Chondrocyte (in vitro differentiated cells): ENCODE data around the gene GABRG3. TPM values are rescaled to one million over a fixed set of nuclear protein-coding genes. Genes with fewer than 3 reads are reported as not detected.

Experiments
- DNase-seq: peaks from one replicate; pipeline ENCODE4 v3.0.0; 2021; ENCODE audit warnings: mixed read lengths, low spot score
- H3K27ac Mint-ChIP-seq: one replicate; pipeline ENCODE4 v1.8.0; 2021; ENCODE audit warnings: mild to moderate bottlenecking, moderate library complexity, mixed read lengths; ENCODE audit not compliant: unreplicated experiment
- H3K27me3 Mint-ChIP-seq: 2 replicates; pipeline ENCODE4 v1.8.0; 2021; ENCODE audit warnings: low read depth, mixed read lengths
- H3K36me3 Mint-ChIP-seq: 2 replicates; pipeline ENCODE4 v1.8.0; 2021; ENCODE audit warnings: low read depth, mixed read lengths
- H3K4me1 Mint-ChIP-seq: 2 replicates; pipeline ENCODE4 v1.8.0; 2021; ENCODE audit warnings: low read depth, mild to moderate bottlenecking, mixed read lengths
- H3K4me3 Mint-ChIP-seq: one replicate; pipeline ENCODE4 v1.8.0; 2021; ENCODE audit warnings: mild to moderate bottlenecking, moderate library complexity, mixed read lengths; ENCODE audit not compliant: unreplicated experiment
- H3K9me3 Mint-ChIP-seq: 2 replicates; pipeline ENCODE4 v1.8.0; 2021; ENCODE audit warnings: low read depth, mixed read lengths
- total RNA-seq: library from RNA; stranded (reverse); gene quantifications from 3 replicates; pipeline ENCODE4 v1.2.1, GENCODE V29; 2021
- TF ChIP-seq, protein P1 (sequence below): fragments of 200-600 bp; sonication (generic); IDR thresholded peaks from 2 replicates; pipeline ENCODE4 v1.5.0; 2021; ENCODE audit warnings: antibody characterized with exemption, mild to moderate bottlenecking, moderate library complexity

Gene GABRG3
- total RNA-seq, 1 donor from 2014 or later = not detected

DNA sequence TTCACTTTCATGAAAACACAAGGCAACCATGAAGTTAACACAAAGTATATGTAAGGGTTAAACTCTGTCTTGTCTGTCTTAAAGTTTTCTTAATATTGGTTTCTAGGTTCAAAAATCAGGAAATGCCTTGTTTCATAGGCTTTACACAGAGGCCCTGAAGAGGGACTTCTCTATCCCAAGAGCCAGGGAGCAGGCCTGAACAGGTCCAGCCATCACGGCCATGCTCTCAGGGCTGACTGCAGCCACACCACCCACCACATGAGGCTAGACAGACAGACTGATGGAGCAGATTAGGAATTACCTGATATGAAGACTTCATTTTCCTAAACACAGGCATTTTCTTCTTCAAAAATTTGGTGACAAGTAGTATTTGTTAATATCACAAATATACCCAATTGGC, 502.9 kb downstream of the GABRG3 start:
- no peaks in the 10 kb centered on the region for H3K9me3 Mint-ChIP-seq
- no peak overlapping the region for H3K27ac Mint-ChIP-seq
- DNase-seq = no peak
- no peak overlapping the region for H3K4me3 Mint-ChIP-seq
- H3K36me3 Mint-ChIP-seq = no peaks in the 10 kb centered on the region
- H3K27me3 Mint-ChIP-seq = no peaks in the 10 kb centered on the region
- TF ChIP-seq, protein P1, sequence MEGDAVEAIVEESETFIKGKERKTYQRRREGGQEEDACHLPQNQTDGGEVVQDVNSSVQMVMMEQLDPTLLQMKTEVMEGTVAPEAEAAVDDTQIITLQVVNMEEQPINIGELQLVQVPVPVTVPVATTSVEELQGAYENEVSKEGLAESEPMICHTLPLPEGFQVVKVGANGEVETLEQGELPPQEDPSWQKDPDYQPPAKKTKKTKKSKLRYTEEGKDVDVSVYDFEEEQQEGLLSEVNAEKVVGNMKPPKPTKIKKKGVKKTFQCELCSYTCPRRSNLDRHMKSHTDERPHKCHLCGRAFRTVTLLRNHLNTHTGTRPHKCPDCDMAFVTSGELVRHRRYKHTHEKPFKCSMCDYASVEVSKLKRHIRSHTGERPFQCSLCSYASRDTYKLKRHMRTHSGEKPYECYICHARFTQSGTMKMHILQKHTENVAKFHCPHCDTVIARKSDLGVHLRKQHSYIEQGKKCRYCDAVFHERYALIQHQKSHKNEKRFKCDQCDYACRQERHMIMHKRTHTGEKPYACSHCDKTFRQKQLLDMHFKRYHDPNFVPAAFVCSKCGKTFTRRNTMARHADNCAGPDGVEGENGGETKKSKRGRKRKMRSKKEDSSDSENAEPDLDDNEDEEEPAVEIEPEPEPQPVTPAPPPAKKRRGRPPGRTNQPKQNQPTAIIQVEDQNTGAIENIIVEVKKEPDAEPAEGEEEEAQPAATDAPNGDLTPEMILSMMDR = no peak
- no peaks in the 10 kb centered on the region for H3K4me1 Mint-ChIP-seq

- Mint-ChIP-seq H3K4me1 (no peaks in the 10 kb centered on the region), H3K36me3 (no peaks in the 10 kb centered on the region), H3K27ac (no peak overlapping the region), H3K4me3 (no peak overlapping the region), H3K27me3 (no peaks in the 10 kb centered on the region), H3K9me3 (no peaks in the 10 kb centered on the region)
- DNase-seq = no peak
- TF ChIP-seq, protein P1 = no peak
These were observed 504.4 kb downstream of the GABRG3 start for GRCh38 chr15:27475395-27475794.

DNA sequence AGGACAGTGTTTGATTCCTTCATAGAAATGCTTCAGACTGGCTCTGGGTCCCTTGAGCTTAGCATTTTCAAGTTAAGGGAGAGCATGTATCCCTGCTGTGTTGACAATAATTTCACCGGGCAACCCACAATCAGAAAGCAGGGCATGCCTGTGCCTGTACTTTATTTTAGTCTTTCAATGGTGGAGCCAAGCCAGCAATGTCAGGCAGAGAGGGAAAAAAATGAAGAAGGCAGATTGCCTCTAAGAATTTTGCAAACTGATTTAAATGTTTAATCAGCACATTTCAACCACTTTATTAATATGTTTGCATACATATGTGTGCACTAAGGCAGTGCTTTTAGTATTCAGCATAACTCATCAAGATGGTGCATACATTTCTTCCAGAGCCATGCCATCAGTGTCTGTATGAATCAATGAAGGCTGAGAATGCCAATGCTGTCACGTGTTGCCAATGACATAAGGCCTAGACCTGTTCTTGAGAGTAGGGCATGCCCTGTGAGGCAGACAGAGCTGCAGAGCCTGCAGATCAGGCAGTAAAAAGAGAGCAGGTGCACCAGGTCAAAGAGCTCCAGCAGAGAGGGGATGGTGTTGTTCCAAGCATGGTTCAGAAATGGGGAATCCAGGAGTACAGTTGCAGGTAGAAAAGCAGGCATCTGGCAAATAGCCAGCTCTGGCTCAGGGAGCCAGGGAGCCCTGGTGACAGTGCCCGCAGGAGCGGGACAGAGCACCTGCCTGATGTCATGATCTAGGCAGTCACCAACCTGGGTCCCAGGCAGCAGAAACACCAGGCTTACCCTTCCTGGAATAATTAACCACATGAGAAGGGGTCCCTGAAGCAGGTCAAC, 508.5 kb downstream of the GABRG3 start:
- no peaks in the 10 kb centered on the region for H3K4me1 Mint-ChIP-seq
- TF ChIP-seq, protein P1 = no peak
- H3K4me3 Mint-ChIP-seq = no peak overlapping the region
- H3K9me3 Mint-ChIP-seq = no peaks in the 10 kb centered on the region
- H3K27ac Mint-ChIP-seq = no peak overlapping the region
- no peaks in the 10 kb centered on the region for H3K36me3 Mint-ChIP-seq
- no peak for DNase-seq
- H3K27me3 Mint-ChIP-seq = no peaks in the 10 kb centered on the region

GRCh38 chr15:27480141-27480530, 509.2 kb downstream of the GABRG3 start:
- no peaks in the 10 kb centered on the region for H3K36me3 Mint-ChIP-seq
- H3K4me1 Mint-ChIP-seq = no peaks in the 10 kb centered on the region
- no peak overlapping the region for H3K27ac Mint-ChIP-seq
- no peaks in the 10 kb centered on the region for H3K9me3 Mint-ChIP-seq
- TF ChIP-seq, protein P1 = no peak
- no peak overlapping the region for H3K4me3 Mint-ChIP-seq
- H3K27me3 Mint-ChIP-seq = no peaks in the 10 kb centered on the region
- no peak for DNase-seq

GRCh38 chr15:27480642-27481041, 509.7 kb downstream of the GABRG3 start:
- TF ChIP-seq, protein P1 = no peak
- DNase-seq = no peak
- H3K4me1 Mint-ChIP-seq = no peaks in the 10 kb centered on the region
- no peak overlapping the region for H3K27ac Mint-ChIP-seq
- H3K9me3 Mint-ChIP-seq = no peaks in the 10 kb centered on the region
- no peak overlapping the region for H3K4me3 Mint-ChIP-seq
- no peaks in the 10 kb centered on the region for H3K36me3 Mint-ChIP-seq
- no peaks in the 10 kb centered on the region for H3K27me3 Mint-ChIP-seq
